B cell (primary cell): Measurements from ENCODE around the gene WNT9A. TPM values are rescaled to one million over a fixed set of nuclear protein-coding genes. Genes with fewer than 3 reads are reported as not detected.

ENCODE experiments used
- ATAC-seq: fragments of 200-7000 bp; cut with Tn5 transposase; one replicate; pipeline ENCODE4 v1.10.0; 2021; ENCODE audit warnings: low read depth, mild to moderate bottlenecking, moderate number of reproducible peaks, moderate library complexity
- CTCF ChIA-PET: fragments of 350-600 bp; sonication (Branson Sonifier 250); formaldehyde crosslinking; loops from one replicate; lab custom pipeline; 2021; ENCODE audit warnings: antibody characterized with exemption, inconsistent platforms; lab: Charles Lee
- POLR2A ChIA-PET: fragments of 350-600 bp; sonication (Branson Sonifier 250); formaldehyde crosslinking; loops from one replicate; lab custom pipeline; 2021; ENCODE audit warnings: antibody characterized with exemption; lab: Charles Lee
- DNase-seq: peaks from one replicate; pipeline ENCODE4 v3.0.0; 2013
- H2AFZ ChIP-seq: 2 replicates; pipeline ENCODE4 v1.6.1; 2012; ENCODE audit warnings: mild to moderate bottlenecking, low read depth, low read length; ENCODE audit not compliant: insufficient read depth, poor library complexity, severe bottlenecking
- H3K27ac ChIP-seq, 2 donors: 1 replicate in 1 of 2; 2 replicates in 1 of 2; pipeline ENCODE4 v1.5.1; 2012 to 2013; ENCODE audit warnings: low read length in 2 of 2, mild to moderate bottlenecking in 2 of 2, moderate library complexity in 1 of 2
- H3K27me3 ChIP-seq, 4 experiments: fragments of 200-600 bp in 1 of 4; sonication (generic) in 1 of 4; replicated peaks in 1 of 4; 1 replicate in 2 of 4; 2 replicates in 2 of 4; pipeline versions ENCODE4 v1.6.1 to v1.7.0; 2013 to 2016; ENCODE audit warnings: low read length in 3 of 4, mild to moderate bottlenecking in 2 of 4, mixed read lengths in 1 of 4, moderate library complexity in 1 of 4; ENCODE audit not compliant: insufficient read depth in 4 of 4, control insufficient read depth in 3 of 4; ENCODE audit errors: control extremely low read depth in 1 of 4
- H3K36me3 ChIP-seq, 2 experiments: replicated peaks in 1 of 2; 1 replicate in 1 of 2; 2 replicates in 1 of 2; pipeline versions ENCODE4 v1.6.1 to v1.7.1; 2013; ENCODE audit warnings: low read length in 1 of 2; ENCODE audit not compliant: insufficient read depth in 2 of 2, control insufficient read depth in 1 of 2; ENCODE audit errors: control extremely low read depth in 1 of 2, extremely low read depth in 1 of 2
- H3K4me1 ChIP-seq, 2 donors: fragments of 200-600 bp in 1 of 2; sonication (generic) in 1 of 2; 1 replicate in 1 of 2; 2 replicates in 1 of 2; pipeline versions ENCODE4 v1.5.1 to v1.6.1; 2013 to 2017; ENCODE audit warnings: low read length in 2 of 2; ENCODE audit not compliant: control insufficient read depth in 2 of 2, insufficient read depth in 2 of 2
- H3K4me2 ChIP-seq: replicated peaks from 2 replicates; pipeline ENCODE3; 2012; ENCODE audit warnings: mild to moderate bottlenecking, low read depth, low read length; ENCODE audit not compliant: poor library complexity, severe bottlenecking
- H3K4me3 ChIP-seq, 5 experiments: fragments of 200-600 bp in 1 of 5; sonication (generic) in 1 of 5; 1 replicate in 3 of 5; 2 replicates in 2 of 5; pipeline versions ENCODE4 v1.5.1 to v1.7.0; 2011 to 2016; ENCODE audit warnings: low read length in 4 of 5, mild to moderate bottlenecking in 4 of 5, low read depth in 2 of 5, control low read depth in 1 of 5, moderate library complexity in 1 of 5; ENCODE audit not compliant: insufficient read depth in 1 of 5; ENCODE audit errors: control extremely low read depth in 1 of 5, extremely low read depth in 1 of 5
- H3K79me2 ChIP-seq: fragments of 200-600 bp; sonication (generic); one replicate; pipeline ENCODE4 v1.6.0; 2016; ENCODE audit warnings: low read length; ENCODE audit not compliant: control insufficient read depth, insufficient read depth
- H3K9ac ChIP-seq: fragments of 200-600 bp; sonication (generic); 2 replicates; pipeline ENCODE4 v1.6.1; 2017; ENCODE audit warnings: mild to moderate bottlenecking, low read length, moderate library complexity
- H3K9me3 ChIP-seq, 3 donors: one replicate each; pipeline versions ENCODE4 v1.6.1 to v1.7.1; 2013; ENCODE audit warnings: low read length in 2 of 3; ENCODE audit not compliant: control insufficient read depth in 2 of 3, insufficient read depth in 1 of 3; ENCODE audit errors: control extremely low read depth in 1 of 3
- H4K20me1 ChIP-seq: 2 replicates; pipeline ENCODE4 v1.6.0; 2012; ENCODE audit warnings: mild to moderate bottlenecking, low read length; ENCODE audit not compliant: insufficient read depth, control insufficient read depth, poor library complexity, severe bottlenecking
- H3K27ac Mint-ChIP-seq: one replicate; pipeline ENCODE4 v1.8.0; 2021; ENCODE audit warnings: mixed read lengths
- H3K27me3 Mint-ChIP-seq: one replicate; pipeline ENCODE4 v1.8.0; 2021; ENCODE audit warnings: mixed read lengths
- H3K4me1 Mint-ChIP-seq: one replicate; pipeline ENCODE4 v1.8.0; 2021; ENCODE audit warnings: mixed read lengths
- H3K4me3 Mint-ChIP-seq: one replicate; pipeline ENCODE4 v1.8.0; 2021; ENCODE audit warnings: mixed read lengths
- H3K9me3 Mint-ChIP-seq: one replicate; pipeline ENCODE4 v1.8.0; 2022; ENCODE audit warnings: mixed read lengths; ENCODE audit not compliant: insufficient read depth
- CTCF ChIP-seq: fragments of 200-600 bp; IDR thresholded peaks from one replicate; pipeline ENCODE4 v1.8.0; 2022; ENCODE audit warnings: antibody characterized with exemption, mild to moderate bottlenecking
- EZH2 ChIP-seq: IDR thresholded peaks from 2 replicates; pipeline ENCODE4 v1.6.1; 2012; ENCODE audit warnings: borderline replicate concordance, low read depth, mild to moderate bottlenecking, moderate library complexity, low read length; ENCODE audit not compliant: insufficient read depth, poor library complexity, severe bottlenecking
- WGBS: methylation state at CpG from one replicate; pipeline ENCODE4 v1.1.5; 2013; ENCODE audit warnings: missing lambda C conversion rate; ENCODE audit not compliant: insufficient coverage; 5-methylcytosine and 5-hydroxymethylcytosine counted together
- intact Hi-C: fragments of 100-400 bp; cut with micrococcal nuclease; formaldehyde crosslinking; loops from one replicate; pipeline ENCODE4 v1.10.0; 2022
- polyA plus RNA-seq: library from polyadenylated mRNA; depleted of rRNA; stranded (reverse); fragments of >200 nt; gene quantifications from 2 replicates; pipeline ENCODE4 v1.2.3, GENCODE V29; 2012
- small RNA-seq: library from RNA; depleted of rRNA; stranded (forward); fragments of <200 nt; gene quantifications from one replicate; pipeline ENCODE3, GENCODE V24; 2012; ENCODE audit warnings: low replicate concordance, low read depth; ENCODE audit not compliant: insufficient read length
- total RNA-seq, 2 donors: library from RNA; stranded (reverse); fragments of 120-200 nt in 1 of 2; gene quantifications; 1 replicate in 1 of 2; 2 replicates in 1 of 2; pipeline versions ENCODE4 v1.2.3 to v1.2.4, GENCODE V29; 2013 to 2022

The WNT9A gene
- total and polyA plus RNA-seq, 2 donors (not counting 1 experiment from before 2014, with no cell fraction given) = 0.04 TPM; not detected in 1

DNA sequence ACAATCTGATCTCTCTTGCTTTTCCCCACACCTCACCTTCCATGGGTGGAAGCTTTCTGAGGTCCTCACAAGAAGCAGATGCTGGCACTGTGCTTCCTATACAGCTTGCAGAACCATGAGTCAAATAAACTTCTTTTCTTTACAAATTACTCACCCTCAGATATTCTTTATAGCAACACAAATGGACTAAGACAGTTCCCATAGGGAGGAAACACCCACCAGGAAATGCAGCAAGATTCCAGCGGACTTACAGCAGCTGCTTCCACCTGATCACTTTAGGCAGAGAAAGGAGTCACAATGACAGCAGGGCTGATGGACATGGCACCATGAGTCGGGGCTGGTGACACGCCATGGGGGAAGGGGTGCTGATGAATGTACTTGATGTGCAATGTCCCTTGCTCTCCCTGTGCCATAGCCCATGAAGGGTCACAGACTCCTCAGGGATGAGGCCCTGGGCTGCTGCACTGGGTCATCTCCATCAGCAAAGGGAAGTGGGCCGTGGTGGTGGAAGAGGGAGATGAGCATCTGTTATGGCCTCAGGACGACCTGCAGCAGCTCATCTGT is 78.4 kb downstream of the WNT9A start:
- CTCF ChIA-PET = no interaction called here
- Histone ChIP-seq H3K36me3 (no peaks in the 10 kb centered on the region), H3K4me1 (no peaks in the 10 kb centered on the region), H4K20me1 (no peaks in the 10 kb centered on the region), H2AFZ (no peak overlapping the region), H3K9ac (no peak overlapping the region), H3K4me2 (no peak overlapping the region), H3K79me2 (no peaks in the 10 kb centered on the region), H3K4me3 (no peak overlapping the region), H3K27me3 (peaks cover 0 to 14% (median 0%) of the 10 kb centered on the region in 4 experiments), H3K9me3 (peaks cover 0 to 13% (median 5%) of the 10 kb centered on the region in 3 donors), H3K27ac (no peak overlapping the region)
- POLR2A ChIA-PET = no interaction called here
- H3K4me3 Mint-ChIP-seq = no peak overlapping the region
- DNase-seq (no peak), ATAC-seq (no peak)
- H3K4me1 Mint-ChIP-seq = no peaks in the 10 kb centered on the region
- H3K9me3 Mint-ChIP-seq = peaks cover 2% of the 10 kb centered on the region
- TF ChIP-seq CTCF (no peak), EZH2 (no peak)
- intact Hi-C loops = no loop called here
- peaks cover 25% of the 10 kb centered on the region for H3K27me3 Mint-ChIP-seq
- 39% methylated on average over 3 of the region's 5 CpGs for WGBS
- H3K27ac Mint-ChIP-seq = no peak overlapping the region

Small RNA genes within 50 kb of the gene (small RNA-seq; reads per million reads assigned to genes)
- not detected for gene MIR5008
- gene SEPT14P17 = not detected

Other genes starting within 250 kb of the WNT9A start
- 30.6 and 30.7 TPM in 2 replicates for gene JMJD4, start 212.6 kb downstream of the WNT9A start, total RNA-seq
- 17.7 and 29.9 TPM in 2 replicates for gene JMJD4, start 212.6 kb downstream of the WNT9A start, polyA plus RNA-seq
- gene SNAP47, start 212.5 kb downstream of the WNT9A start, total RNA-seq = 34.3 and 34.9 TPM in 2 replicates
- gene SNAP47, start 212.5 kb downstream of the WNT9A start, polyA plus RNA-seq = 24.3 and 25.6 TPM in 2 replicates
- gene PRSS38, start 132.3 kb downstream of the WNT9A start, total RNA-seq = not detected in 2 replicates
- gene PRSS38, start 132.3 kb downstream of the WNT9A start, polyA plus RNA-seq = not detected in 2 replicates
- gene WNT3A, start 59.1 kb upstream of the WNT9A start, total RNA-seq = not detected in 2 replicates
- gene WNT3A, start 59.1 kb upstream of the WNT9A start, polyA plus RNA-seq = 0.03 TPM in 1 of 2 replicates, not detected in the other
- gene ARF1, start 134.8 kb upstream of the WNT9A start, total RNA-seq = 193 and 195 TPM in 2 replicates
- 389 and 515 TPM in 2 replicates for gene ARF1, start 134.8 kb upstream of the WNT9A start, polyA plus RNA-seq
- gene C1orf35, start 155.4 kb upstream of the WNT9A start, total RNA-seq = 23.9 and 24.1 TPM in 2 replicates
- gene C1orf35, start 155.4 kb upstream of the WNT9A start, polyA plus RNA-seq = 41.0 and 54.3 TPM in 2 replicates
- gene MRPL55, start 161.4 kb upstream of the WNT9A start, total RNA-seq = 38.9 and 42.4 TPM in 2 replicates
- 275 and 297 TPM in 2 replicates for gene MRPL55, start 161.4 kb upstream of the WNT9A start, polyA plus RNA-seq
- gene GUK1, start 192.3 kb upstream of the WNT9A start, total RNA-seq = 123 and 125 TPM in 2 replicates
- 356 and 499 TPM in 2 replicates for gene GUK1, start 192.3 kb upstream of the WNT9A start, polyA plus RNA-seq
- gene GJC2, start 202.0 kb upstream of the WNT9A start, total RNA-seq = 0.30 and 0.61 TPM in 2 replicates
- 0.16 and 0.88 TPM in 2 replicates for gene GJC2, start 202.0 kb upstream of the WNT9A start, polyA plus RNA-seq
- 12.8 and 15.3 TPM in 2 replicates for gene IBA57, start 217.9 kb upstream of the WNT9A start, total RNA-seq
- 4.1 and 5.2 TPM in 2 replicates for gene IBA57, start 217.9 kb upstream of the WNT9A start, polyA plus RNA-seq